HPDE6-E6E7 (cell line): ENCODE measurements around the gene HDAC11.
"Not testable (repeated sequence)": the region's sequence is repeated elsewhere in the genome, so short reads cannot be mapped to it uniquely, and the experiment has no call there.

Experiments used
- DNase-seq: peaks from one replicate; pipeline ENCODE4 v3.0.0; 2011; ENCODE audit warnings: missing footprints; ENCODE audit errors: extremely low spot score

HDAC11 gene

DNA sequence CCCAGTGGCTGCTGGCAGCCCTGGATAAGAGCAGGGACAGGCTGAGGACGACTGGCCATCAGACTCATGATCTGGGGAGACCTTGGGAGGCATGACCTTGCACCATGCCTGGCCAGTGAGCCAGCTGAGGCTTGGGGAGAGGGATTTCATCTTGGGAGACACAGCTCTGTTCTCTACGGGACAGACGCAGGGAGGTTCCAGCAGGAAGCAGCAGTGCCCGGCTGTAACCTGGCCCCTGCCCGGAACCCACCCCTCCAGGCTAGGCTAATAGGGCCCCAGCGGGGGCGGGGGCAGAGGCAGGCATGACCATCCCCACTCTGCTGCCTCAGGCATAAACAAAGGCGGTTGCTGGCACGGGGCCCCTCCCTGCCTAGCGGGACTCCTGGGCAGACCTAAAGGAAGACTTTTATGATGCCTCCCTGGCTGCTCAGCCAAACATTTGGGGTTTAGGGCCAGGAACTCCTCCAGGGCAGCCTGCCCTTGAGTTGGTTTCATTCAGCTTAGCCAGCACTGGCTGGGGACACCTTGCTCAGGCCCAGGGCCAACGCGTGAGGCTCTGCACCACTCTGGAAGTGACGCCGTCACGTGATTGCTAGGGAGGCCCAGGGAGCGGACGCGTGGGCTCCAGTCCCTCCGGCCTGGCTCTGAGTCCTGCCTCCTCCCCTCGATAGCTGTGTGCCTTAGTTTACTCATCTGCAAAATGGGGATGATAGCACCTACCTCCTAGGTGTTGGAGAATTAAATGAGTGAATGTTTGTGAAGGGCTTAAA, 27.6 kb downstream of the HDAC11 start:
- DNase-seq = no peak

DNA sequence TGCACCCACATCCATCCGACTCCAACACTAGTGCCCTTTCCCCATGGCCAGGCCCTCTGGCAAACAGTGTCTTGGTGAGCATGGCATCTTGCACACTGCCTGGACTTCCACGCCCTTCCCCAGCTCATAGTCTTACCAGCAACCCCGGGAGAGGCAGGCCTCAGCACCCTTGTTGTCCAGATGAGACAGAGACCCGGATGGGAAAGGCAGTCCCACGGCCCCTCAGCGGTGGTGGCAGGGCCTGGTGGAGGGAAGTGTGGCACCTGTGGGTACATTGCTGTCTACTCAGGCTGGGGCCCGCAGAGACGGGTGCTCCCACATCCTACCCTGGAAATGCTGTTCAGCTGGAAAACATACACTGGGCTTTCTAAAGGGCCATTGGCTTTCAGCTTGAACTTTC, 28.4 kb downstream of the HDAC11 start:
- no peak for DNase-seq

DNA sequence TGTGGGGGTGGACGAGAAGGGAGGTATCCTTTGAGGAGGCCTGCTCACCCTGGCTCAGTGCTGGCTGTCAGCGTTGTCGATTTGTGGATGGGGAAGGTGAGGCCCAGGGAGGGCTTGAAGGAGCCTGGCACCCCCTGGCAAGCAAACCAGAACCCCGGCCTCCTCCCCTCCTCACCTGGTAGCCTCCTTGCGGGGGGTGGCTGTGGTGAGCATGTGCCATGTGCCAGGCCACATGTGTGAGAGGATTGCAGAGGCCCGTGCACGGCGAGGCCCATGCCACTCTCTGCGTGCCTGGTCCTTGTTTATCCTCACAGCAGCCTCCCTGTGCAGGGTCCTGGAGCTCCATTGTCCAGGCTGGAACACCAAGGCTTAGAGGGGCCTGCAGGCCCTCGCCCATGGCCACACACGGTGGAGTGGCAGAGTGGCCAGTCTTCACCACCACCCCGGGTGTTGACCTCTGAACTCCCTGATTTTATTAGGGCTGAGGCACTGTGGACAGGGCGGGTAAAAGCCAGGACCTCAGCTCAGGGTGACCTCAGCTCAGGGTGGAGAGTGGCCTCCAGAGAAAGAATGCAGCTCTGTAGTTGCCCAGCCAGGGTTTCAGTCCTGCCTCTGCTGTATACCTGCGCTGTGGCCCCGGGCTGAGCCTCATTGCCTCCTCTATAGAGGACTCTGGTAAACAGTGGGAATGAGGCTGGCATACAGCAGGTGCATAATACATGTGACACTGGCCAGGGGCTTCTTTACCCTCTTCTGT, 29.1 kb downstream of the HDAC11 start:
- no peak for DNase-seq

- no peak for DNase-seq
Observed at GRCh38 chr3:13509816-13510192, 29.7 kb downstream of the HDAC11 start.

DNA sequence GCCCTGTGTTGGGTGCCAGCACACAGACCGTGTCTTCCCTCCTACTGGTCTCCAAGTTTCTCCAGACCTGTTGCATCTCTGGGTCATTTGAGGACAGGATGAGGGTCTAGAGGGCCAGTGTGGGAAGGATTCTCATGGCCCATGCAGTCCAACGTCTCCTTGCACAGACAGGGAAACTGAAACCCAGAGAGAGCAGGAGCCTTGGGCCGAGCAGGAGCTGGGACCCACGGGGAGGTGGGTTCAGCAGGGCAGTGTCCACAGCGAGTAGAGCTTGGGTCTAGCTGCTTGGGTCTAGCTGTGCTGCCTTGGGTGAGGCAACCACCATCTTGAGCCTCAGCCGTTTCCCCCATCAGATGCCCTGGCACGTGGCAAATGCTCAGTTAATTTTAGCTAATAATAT, 32.3 kb downstream of the HDAC11 start:
- no peak for DNase-seq

DNA sequence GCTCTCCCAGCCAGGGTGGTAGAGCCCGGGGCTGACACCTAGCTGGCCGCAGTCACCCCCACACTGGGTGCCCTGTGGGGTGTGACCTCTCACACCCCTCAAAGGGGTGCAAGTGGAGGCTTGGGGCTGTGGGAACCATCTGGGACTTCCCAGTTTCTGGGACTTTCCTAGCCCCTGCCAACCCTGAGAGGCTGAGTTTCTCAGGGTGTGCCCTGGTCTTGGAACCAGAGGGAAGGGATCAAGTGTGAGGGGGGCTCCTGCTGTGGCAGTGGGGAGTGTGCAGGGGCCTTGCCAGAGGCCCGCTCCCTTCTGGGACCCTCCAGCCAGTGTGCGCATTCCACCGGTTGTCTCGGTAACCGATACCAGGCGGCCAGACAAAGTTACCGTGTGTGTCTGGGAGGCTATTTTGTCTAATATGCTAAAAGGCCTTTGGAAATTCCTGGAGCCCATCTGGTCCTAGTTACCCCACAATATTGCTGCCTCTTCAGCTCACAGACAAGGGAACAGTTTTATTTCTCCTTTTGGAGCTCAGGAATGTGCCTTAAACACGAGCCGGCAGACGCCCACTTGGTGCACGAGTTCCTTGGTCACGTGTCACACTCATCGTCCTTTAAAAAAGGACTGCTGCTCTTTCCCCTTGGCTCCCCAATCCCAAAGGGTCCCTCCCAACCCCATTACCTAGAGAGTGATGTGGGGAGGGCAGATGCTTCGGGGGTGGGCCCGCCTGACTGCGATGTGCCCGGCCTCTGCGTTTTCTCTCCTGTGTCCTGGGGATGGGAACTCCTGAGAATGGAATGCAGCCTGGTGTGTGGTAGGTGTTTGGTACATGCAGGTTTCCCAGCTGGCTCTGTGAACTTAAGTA, 33.2 kb downstream of the HDAC11 start:
- DNase-seq = no peak

GRCh38 chr3:13513913-13514517, 33.9 kb downstream of the HDAC11 start:
- DNase-seq = no peak

DNA sequence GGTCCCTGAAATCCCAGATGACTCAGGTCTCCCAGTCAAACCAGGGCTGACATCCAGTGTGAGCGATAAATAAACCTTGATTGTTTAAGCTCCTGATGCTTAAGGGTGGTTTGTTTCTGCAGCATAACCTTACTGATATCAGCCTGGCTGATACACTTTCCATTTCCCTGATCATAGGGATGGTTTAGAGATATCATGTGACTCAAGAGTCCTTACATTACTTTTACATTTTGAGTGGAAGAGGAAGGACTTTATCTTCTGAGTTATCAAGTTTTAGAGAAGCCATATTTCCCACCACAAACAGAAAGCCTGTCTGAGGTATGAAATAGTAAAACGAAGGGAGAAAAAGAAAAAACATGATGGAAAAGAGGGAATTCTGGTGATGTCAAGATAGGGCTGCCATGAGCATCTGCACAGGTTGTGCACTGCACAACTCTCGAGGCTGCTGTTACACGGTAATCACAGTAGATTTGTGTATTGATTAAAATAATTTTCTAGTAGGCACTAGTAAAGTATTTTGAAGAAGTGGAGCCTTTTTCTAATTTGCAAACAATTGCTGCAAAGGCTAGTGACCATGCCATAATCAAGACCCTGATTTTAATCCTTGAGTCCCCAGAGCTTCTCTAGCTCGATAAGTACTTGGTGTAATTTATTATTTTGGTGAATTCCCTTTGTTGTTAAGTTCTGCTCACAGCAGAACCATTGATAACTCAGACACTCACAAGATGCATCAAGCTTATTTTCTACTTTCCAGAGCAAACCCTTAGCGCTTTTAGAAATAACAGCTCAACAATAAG, 34.7 kb downstream of the HDAC11 start:
- DNase-seq = no peak

DNA sequence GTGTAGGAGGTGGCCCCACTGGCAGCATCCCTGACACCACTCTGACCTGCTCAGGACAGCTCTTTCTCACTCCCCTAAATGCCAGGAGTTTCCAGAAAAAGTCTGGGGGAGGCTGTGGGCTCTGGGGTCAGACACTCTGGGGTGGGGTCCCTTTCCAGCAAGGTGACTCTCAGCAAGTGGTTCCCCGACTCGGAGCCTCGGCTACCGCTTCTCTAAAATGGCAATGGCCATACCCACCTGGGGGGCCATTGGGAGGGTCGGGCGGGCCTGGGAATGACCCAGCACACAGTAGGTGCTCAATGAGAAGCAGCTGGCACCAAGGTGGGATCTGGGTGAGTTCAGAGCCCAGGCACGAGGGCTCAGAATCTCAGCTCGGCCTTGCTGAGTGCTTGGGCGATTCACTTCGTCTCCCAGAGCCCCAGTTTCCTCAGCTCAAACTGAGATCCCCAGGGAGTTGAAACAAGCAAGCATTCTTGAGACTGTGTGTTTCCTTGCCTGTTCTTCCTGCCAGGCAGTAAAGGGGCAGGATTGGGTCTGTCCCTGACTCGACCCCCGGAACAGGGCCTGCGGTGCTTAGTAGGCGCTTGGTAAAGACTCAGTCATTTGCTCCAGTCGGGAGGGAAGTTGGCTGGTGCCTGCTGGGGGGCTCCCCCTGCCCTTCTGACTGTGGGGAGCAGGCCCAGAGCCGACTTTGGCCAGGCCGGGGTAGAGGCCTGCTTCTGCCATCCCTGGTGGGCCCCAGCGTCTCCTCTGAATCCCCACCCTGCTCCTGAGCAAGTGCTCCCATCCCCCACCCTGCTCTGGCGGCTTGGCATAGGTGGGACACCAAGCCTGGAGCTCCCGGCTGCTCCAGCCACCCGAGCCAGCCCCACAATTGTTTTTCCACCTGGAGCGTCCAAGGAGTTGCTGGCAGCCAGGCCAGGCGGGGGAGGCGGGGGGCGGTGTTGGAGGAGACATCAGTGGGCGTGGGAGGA, 36.0 kb downstream of the HDAC11 start:
- no peak for DNase-seq

- no peak for DNase-seq
Observed at GRCh38 chr3:13516760-13517135, 36.6 kb downstream of the HDAC11 start.

DNA sequence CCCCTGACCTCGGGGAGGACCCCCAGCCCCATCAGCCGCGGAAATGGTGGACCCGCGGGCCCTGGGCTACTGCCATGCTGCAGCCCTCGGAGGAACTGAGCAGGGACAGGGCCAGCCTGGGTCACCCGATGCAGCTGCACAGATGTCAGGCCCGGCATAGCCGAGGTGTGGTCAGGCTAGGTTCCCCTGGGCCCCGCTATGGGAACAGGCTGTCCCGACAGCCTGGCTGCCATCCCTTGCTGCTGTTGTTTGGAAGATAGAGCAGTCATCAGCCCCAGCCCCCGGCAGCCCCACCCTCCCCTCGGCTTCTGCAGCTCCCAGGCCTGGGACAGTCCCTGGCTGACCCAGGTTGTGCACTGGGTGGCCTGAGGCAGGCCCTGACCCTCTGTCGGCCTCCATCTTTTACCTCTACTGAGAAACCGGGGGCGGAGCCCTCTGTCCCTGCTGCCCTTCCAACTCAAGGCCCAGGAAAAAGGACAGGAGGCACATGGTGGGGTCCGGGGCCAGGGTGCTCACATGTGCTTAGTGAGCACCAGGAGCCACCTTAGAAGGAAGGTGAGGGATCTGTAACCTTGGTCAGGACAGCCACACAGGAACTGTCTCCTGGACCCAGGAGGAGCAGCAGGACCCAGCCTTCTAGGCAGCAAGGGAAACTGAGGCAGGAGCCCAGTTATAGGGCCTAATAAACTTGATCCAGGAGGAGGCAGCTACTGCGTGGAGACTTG, 37.3 kb downstream of the HDAC11 start:
- no peak for DNase-seq

GRCh38 chr3:13518516-13518953, 38.4 kb downstream of the HDAC11 start:
- DNase-seq = no peak

GRCh38 chr3:13519006-13519791, 39.1 kb downstream of the HDAC11 start:
- DNase-seq = no peak

GRCh38 chr3:13520326-13520880, 40.3 kb downstream of the HDAC11 start:
- no peak for DNase-seq

GRCh38 chr3:13521309-13521708, 41.2 kb downstream of the HDAC11 start:
- DNase-seq = no peak

- DNase-seq = not testable (repeated sequence)
Observed at GRCh38 chr3:13521749-13522148, 41.6 kb downstream of the HDAC11 start.

DNA sequence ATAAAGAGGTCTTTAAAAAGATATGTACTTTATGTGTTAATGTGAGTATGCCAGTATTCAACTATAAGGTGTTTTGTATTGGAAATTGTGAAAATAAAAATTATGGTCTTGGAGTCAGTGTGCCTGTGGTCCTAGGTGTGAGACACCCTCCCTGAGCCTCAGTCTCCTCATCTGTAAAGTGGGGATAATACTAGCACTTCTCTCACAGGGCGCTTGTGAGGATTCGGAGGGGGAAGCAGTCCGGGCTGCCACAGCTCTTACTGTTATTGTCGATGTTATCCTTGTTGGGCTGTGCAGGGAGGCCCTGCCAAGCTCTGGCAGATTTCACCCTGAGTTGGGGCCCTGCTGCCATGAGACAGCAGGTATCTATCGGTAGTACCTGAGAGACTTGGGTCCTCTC, 42.1 kb downstream of the HDAC11 start:
- no peak for DNase-seq
